Measurements from ENCODE around the gene GK. TPM values are rescaled to one million over a fixed set of nuclear protein-coding genes. Genes with fewer than 3 reads are reported as not detected.

Gene GK
- total and polyA plus RNA-seq, 9 of the 15 experiments (the other 6 are each of a cell fraction or from before 2014, with no cell fraction given): 8.0 to 15.7 (median 12.4) TPM

DNA sequence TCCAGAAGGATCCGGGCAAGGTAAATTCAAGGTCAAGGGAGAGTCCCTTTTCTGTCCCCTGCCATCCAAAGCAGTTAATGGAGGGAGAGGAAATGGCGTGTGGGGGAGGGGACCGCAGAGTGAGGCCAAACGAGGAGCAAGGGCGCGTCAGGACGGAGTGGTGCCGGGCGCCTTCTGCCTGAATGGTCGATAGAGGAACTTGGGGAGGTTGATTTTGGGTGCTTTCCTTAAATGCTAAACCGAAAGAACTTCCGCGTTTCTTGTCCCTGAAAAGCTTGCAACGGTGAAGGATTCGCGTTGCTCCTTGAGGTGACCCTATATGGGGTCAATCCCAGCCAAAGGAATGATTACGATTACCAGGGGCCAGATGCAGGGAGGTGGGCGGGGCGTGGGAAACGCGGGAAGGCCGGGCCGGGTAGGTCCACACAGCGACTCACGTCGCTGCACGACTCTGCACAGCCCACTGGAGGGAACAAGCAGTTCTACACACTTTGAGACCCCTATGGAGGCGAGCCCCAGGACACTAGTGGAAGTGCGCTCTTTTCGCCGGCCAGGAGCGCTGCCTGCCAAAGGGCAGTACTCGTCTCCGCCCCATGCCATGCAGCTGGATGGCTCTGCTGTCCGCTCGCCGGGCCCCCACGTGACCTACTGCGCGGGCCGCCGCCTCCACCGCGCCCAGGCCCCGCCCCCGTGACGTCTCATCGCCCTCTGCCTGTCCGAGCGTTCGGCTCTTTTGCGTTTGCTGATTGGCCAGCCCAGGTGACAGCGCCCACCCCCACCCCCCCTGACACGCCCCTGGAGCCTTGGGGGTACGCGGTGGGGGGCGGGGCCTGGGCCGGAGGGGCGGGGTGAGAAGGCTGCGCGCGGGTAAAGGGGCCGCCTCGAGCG, 452 bp upstream of the GK start (continued):
- TF ChIP-seq, protein P1, sequence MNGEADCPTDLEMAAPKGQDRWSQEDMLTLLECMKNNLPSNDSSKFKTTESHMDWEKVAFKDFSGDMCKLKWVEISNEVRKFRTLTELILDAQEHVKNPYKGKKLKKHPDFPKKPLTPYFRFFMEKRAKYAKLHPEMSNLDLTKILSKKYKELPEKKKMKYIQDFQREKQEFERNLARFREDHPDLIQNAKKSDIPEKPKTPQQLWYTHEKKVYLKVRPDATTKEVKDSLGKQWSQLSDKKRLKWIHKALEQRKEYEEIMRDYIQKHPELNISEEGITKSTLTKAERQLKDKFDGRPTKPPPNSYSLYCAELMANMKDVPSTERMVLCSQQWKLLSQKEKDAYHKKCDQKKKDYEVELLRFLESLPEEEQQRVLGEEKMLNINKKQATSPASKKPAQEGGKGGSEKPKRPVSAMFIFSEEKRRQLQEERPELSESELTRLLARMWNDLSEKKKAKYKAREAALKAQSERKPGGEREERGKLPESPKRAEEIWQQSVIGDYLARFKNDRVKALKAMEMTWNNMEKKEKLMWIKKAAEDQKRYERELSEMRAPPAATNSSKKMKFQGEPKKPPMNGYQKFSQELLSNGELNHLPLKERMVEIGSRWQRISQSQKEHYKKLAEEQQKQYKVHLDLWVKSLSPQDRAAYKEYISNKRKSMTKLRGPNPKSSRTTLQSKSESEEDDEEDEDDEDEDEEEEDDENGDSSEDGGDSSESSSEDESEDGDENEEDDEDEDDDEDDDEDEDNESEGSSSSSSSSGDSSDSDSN (IDR thresholded peaks at IDR 0.05; ENCODE audit: borderline replicate concordance in 1 of 2, low read depth in 2 of 2, low read length in 2 of 2): no peak
- TF ChIP-seq CXXC5 (CRISPR knock-in tag; IDR thresholded peaks at IDR 0.05) (peak; percentile 88), ASH1L (IDR thresholded peaks at IDR 0.05; ENCODE audit: borderline replicate concordance, low read depth, partially characterized antibody) (no peak), SAFB (IDR thresholded peaks at IDR 0.05; ENCODE audit: borderline replicate concordance, low read depth, low read length) (no peak), PCBP2 (IDR thresholded peaks at IDR 0.05; ENCODE audit: low read depth, low read length, poor library complexity, severe bottlenecking) (no peak), CTBP1 (IDR thresholded peaks at IDR 0.05; ENCODE audit: borderline replicate concordance) (peak; percentile 29; the same call in 1 of the 2 replicates), NELFE (IDR thresholded peaks at IDR 0.05; ENCODE audit: insufficient read depth, insufficient read length) (no peak), ZNF695 (CRISPR knock-in tag; IDR thresholded peaks at IDR 0.05) (no peak), ETV6 (IDR thresholded peaks at IDR 0.05; ENCODE audit: borderline replicate concordance in 1 of 2, low read depth in 2 of 2, low read length in 1 of 2) (no peak), ETV6 (CRISPR knock-in tag; IDR thresholded peaks at IDR 0.05; ENCODE audit: borderline replicate concordance) (no peak), CBX5 (IDR thresholded peaks at IDR 0.05; ENCODE audit: borderline replicate concordance, low read depth) (no peak), GTF2A2 (tag; IDR thresholded peaks at IDR 0.05) (no peak), MECOM (CRISPR knock-in tag; IDR thresholded peaks at IDR 0.05) (no peak), KDM5B (IDR thresholded peaks at IDR 0.05; ENCODE audit: insufficient replicate concordance, low read depth, low read length) (no peak), LEF1 (IDR thresholded peaks at IDR 0.05) (peak; percentile 68), POLR2G (IDR thresholded peaks at IDR 0.05; ENCODE audit: low read depth, low read length) (peak; percentile 83), SRSF7 (optimal IDR thresholded peaks at IDR 0.05; ENCODE audit: low read depth, low read length) (no peak), HOXB6 (CRISPR knock-in tag; IDR thresholded peaks at IDR 0.05; ENCODE audit: borderline replicate concordance) (no peak), U2AF1 (optimal IDR thresholded peaks at IDR 0.05; ENCODE audit: low read depth, low read length) (no peak), ZNF444 (CRISPR knock-in tag; IDR thresholded peaks at IDR 0.05) (no peak)
- TF ChIP-seq, protein P2, sequence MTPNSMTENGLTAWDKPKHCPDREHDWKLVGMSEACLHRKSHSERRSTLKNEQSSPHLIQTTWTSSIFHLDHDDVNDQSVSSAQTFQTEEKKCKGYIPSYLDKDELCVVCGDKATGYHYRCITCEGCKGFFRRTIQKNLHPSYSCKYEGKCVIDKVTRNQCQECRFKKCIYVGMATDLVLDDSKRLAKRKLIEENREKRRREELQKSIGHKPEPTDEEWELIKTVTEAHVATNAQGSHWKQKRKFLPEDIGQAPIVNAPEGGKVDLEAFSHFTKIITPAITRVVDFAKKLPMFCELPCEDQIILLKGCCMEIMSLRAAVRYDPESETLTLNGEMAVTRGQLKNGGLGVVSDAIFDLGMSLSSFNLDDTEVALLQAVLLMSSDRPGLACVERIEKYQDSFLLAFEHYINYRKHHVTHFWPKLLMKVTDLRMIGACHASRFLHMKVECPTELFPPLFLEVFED (CRISPR knock-in tag; conservative IDR thresholded peaks at IDR 0.05): no peak
- TF ChIP-seq, protein P3, sequence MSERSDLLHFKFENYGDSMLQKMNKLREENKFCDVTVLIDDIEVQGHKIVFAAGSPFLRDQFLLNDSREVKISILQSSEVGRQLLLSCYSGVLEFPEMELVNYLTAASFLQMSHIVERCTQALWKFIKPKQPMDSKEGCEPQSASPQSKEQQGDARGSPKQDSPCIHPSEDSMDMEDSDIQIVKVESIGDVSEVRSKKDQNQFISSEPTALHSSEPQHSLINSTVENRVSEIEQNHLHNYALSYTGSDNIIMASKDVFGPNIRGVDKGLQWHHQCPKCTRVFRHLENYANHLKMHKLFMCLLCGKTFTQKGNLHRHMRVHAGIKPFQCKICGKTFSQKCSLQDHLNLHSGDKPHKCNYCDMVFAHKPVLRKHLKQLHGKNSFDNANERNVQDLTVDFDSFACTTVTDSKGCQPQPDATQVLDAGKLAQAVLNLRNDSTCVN (CRISPR knock-in tag; IDR thresholded peaks at IDR 0.05): no peak

Measured in K562 (cell line).